Activated naive CD8-positive, alpha-beta T cell (primary cell): Measurements from ENCODE around the gene NOS3.
"Not testable (repeated sequence)": the region's sequence is repeated elsewhere in the genome, so short reads cannot be mapped to it uniquely, and the experiment has no call there.

Experiments
- H3K27ac Mint-ChIP-seq: one replicate; pipeline ENCODE4 v1.8.0; 2021; ENCODE audit warnings: mixed read lengths
- H3K27me3 Mint-ChIP-seq: one replicate; pipeline ENCODE4 v1.8.0; 2021; ENCODE audit warnings: mixed read lengths
- H3K36me3 Mint-ChIP-seq: one replicate; pipeline ENCODE4 v1.8.0; 2021; ENCODE audit warnings: mixed read lengths
- H3K4me1 Mint-ChIP-seq: one replicate; pipeline ENCODE4 v1.8.0; 2021; ENCODE audit warnings: low read depth, mixed read lengths
- H3K4me3 Mint-ChIP-seq: one replicate; pipeline ENCODE4 v1.8.0; 2021; ENCODE audit warnings: mild to moderate bottlenecking, mixed read lengths
- H3K9me3 Mint-ChIP-seq: one replicate; pipeline ENCODE4 v1.8.0; 2021; ENCODE audit warnings: low read depth, mixed read lengths

The NOS3 gene

DNA sequence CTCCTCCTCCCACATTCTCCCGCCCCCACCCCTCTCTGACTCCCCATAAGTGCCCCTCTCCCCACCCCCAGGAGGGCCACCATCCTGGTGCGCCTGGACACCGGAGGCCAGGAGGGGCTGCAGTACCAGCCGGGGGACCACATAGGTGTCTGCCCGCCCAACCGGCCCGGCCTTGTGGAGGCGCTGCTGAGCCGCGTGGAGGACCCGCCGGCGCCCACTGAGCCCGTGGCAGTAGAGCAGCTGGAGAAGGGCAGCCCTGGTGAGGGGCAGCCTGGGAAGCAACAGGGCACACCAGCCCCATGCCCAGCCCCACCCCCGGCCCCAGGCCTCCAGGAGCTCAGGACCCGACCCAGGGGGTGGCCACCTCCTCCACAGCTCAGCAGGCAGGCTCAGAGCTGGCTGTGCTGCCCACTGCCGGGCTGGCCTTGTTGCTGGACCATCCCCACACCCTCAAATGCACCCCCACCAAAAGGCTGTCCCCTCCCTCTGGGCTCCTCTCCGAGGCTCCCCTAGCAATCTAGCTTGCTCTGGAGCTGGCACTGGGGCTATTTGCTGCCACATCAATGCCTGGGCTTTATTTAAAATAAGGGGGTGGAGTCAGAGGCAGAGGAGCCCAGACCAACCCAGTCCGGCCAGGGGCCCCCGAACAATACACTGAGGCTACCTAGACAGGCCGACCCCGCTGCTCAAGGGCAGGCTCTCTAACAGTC lies 18.7 kb downstream of the NOS3 start:
- Mint-ChIP-seq H3K4me3 (no peak overlapping the region), H3K27ac (no peak overlapping the region), H3K9me3 (no peaks in the 10 kb centered on the region), H3K27me3 (no peaks in the 10 kb centered on the region), H3K36me3 (peaks cover under 1% of the 10 kb centered on the region), H3K4me1 (peaks cover 50% of the 10 kb centered on the region)

- no peaks in the 10 kb centered on the region for H3K36me3 Mint-ChIP-seq
- H3K27me3 Mint-ChIP-seq: no peaks in the 10 kb centered on the region
- no peaks in the 10 kb centered on the region for H3K9me3 Mint-ChIP-seq
- peaks cover 55% of the 10 kb centered on the region for H3K4me1 Mint-ChIP-seq
- no peak overlapping the region for H3K4me3 Mint-ChIP-seq
- H3K27ac Mint-ChIP-seq: no peak overlapping the region
Measured at GRCh38 chr7:151010037-151010306, 19.2 kb downstream of the NOS3 start.

GRCh38 chr7:151010307-151011096 lies 19.7 kb downstream of the NOS3 start:
- Mint-ChIP-seq H3K4me3 (peak overlapping the region; percentile 25), H3K9me3 (no peaks in the 10 kb centered on the region), H3K27ac (peak overlapping the region; percentile 82), H3K27me3 (no peaks in the 10 kb centered on the region), H3K36me3 (no peaks in the 10 kb centered on the region), H3K4me1 (peaks cover 61% of the 10 kb centered on the region)

DNA sequence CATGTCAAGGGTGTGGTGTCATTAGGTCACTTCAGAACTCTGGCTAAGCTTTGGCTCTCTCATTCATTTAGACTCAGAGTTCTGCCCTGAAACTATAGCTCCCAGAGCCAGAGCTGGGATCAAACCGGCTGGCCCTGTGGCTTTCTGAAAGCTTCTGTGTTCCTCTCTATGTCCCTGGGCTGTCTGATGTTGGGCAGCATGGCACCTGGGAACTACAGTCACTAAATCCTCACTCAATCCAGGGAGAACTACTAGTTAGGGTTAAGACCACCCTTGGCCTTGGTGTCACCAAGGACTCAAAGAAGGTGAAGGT lies 20.2 kb downstream of the NOS3 start:
- Mint-ChIP-seq H3K4me3 (peak overlapping the region; percentile 25), H3K36me3 (no peaks in the 10 kb centered on the region), H3K9me3 (no peaks in the 10 kb centered on the region), H3K4me1 (peaks cover 60% of the 10 kb centered on the region), H3K27ac (peak overlapping the region; percentile 82), H3K27me3 (no peaks in the 10 kb centered on the region)

DNA sequence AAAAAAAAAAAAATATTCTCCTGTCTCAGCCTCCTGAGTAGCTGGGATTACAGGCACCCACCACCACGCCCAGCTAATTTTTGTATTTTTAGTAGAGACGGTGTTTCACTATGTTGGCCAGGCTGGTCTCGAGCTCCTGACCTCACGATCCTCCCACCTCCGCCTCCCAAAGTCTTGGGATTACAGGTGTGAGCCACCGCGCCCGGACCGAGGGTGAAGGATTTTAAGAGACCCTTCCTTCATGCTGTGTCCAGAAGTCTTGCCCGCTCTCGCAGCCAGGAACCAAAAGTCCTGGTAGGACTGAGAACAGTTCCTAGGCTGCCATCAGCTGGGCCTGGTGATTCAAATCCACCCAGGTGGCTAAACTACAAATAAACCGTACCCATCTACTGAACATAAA lies 20.8 kb downstream of the NOS3 start:
- not testable (repeated sequence) for H3K36me3 Mint-ChIP-seq, H3K27me3 Mint-ChIP-seq, H3K9me3 Mint-ChIP-seq
- peak overlapping the region; percentile 33 for H3K4me3 Mint-ChIP-seq
- H3K4me1 Mint-ChIP-seq: peaks cover 64% of the 10 kb centered on the region
- H3K27ac Mint-ChIP-seq: peak overlapping the region; percentile 83

DNA sequence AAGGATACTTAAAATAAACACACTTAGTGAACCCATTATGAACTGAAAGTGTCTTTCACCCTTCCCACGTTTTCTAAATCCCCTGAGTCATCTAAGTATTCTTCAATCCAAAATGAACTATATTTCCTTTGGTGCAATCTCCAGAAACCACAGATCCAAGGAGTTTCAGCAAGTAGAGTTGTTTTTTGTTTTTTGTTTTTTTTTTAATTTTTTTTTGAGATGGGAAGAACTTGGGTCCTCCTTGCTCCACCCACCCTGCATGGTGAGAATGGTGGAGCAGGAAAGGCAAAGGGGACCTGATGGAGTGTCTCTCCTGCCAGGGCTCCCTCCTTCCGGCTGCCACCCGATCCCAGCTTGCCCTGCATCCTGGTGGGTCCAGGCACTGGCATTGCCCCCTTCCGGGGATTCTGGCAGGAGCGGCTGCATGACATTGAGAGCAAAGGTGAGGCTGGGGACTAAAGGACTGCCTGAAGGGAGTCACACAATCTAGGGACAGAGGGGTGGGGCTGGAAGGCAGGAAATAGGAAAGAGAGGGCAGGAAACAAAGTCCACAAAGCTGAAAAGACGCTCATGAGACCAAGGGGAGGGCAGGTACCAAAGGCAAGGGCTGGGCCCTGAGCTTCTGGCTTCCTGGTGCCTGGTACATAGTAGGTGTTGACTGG lies 21.3 kb downstream of the NOS3 start:
- Mint-ChIP-seq H3K4me3 (peak overlapping the region; percentile 63), H3K4me1 (peaks cover 68% of the 10 kb centered on the region), H3K36me3 (no peaks in the 10 kb centered on the region), H3K9me3 (no peaks in the 10 kb centered on the region), H3K27me3 (no peaks in the 10 kb centered on the region), H3K27ac (peak overlapping the region; percentile 84)

- H3K27me3 Mint-ChIP-seq: no peaks in the 10 kb centered on the region
- no peaks in the 10 kb centered on the region for H3K9me3 Mint-ChIP-seq
Measured at GRCh38 chr7:151012911-151013347, 22.1 kb downstream of the NOS3 start.

DNA sequence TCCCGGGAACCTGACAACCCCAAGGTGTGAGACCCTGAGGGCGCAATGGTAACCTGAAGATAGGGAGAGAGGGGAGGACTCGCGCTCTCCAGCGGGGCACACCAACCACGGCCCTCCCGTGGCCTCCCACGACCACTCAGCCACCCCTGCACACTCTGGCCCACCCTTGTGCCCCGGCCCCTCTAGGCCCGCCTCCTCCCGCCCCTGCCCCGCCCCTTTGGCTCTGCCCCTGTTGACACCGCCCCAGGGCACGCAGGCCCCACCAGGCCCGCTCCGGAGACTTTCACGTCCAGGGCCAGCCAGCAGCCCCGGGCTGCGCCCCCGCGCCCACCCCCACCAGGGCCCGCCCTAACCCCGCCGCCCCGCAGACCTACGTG lies 22.5 kb downstream of the NOS3 start:
- Mint-ChIP-seq H3K36me3 (no peaks in the 10 kb centered on the region), H3K27ac (no peak overlapping the region), H3K4me3 (no peak overlapping the region), H3K4me1 (peaks cover 66% of the 10 kb centered on the region), H3K9me3 (no peaks in the 10 kb centered on the region), H3K27me3 (no peaks in the 10 kb centered on the region)

More at GRCh38 chr7:151012911-151013347, 22.1 kb downstream of the NOS3 start:
- H3K4me3 Mint-ChIP-seq: peak overlapping the region; percentile 63
- H3K4me1 Mint-ChIP-seq: peaks cover 67% of the 10 kb centered on the region
- peak overlapping the region; percentile 84 for H3K27ac Mint-ChIP-seq
- H3K36me3 Mint-ChIP-seq: no peaks in the 10 kb centered on the region

DNA sequence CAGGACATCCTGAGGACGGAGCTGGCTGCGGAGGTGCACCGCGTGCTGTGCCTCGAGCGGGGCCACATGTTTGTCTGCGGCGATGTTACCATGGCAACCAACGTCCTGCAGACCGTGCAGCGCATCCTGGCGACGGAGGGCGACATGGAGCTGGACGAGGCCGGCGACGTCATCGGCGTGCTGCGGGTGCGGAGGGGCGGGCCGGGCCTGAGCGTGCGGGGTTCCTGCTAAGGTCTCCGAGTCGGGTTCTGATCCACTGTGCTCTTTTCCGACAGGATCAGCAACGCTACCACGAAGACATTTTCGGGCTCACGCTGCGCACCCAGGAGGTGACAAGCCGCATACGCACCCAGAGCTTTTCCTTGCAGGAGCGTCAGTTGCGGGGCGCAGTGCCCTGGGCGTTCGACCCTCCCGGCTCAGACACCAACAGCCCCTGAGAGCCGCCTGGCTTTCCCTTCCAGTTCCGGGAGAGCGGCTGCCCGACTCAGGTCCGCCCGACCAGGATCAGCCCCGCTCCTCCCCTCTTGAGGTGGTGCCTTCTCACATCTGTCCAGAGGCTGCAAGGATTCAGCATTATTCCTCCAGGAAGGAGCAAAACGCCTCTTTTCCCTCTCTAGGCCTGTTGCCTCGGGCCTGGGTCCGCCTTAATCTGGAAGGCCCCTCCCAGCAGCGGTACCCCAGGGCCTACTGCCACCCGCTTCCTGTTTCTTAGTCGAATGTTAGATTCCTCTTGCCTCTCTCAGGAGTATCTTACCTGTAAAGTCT lies 23.1 kb downstream of the NOS3 start:
- H3K36me3 Mint-ChIP-seq: no peaks in the 10 kb centered on the region
- no peaks in the 10 kb centered on the region for H3K27me3 Mint-ChIP-seq
- peak overlapping the region; percentile 92 for H3K27ac Mint-ChIP-seq
- H3K4me1 Mint-ChIP-seq: peaks cover 65% of the 10 kb centered on the region
- H3K4me3 Mint-ChIP-seq: peak overlapping the region; percentile 91
- no peaks in the 10 kb centered on the region for H3K9me3 Mint-ChIP-seq

- Mint-ChIP-seq H3K9me3 (no peaks in the 10 kb centered on the region), H3K27me3 (no peaks in the 10 kb centered on the region), H3K27ac (peak overlapping the region; percentile 92), H3K4me1 (peaks cover 69% of the 10 kb centered on the region), H3K4me3 (peak overlapping the region; percentile 91), H3K36me3 (no peaks in the 10 kb centered on the region)
Measured at GRCh38 chr7:151014950-151015349, 24.1 kb downstream of the NOS3 start.

GRCh38 chr7:151015967-151016366 lies 25.1 kb downstream of the NOS3 start:
- H3K9me3 Mint-ChIP-seq: no peaks in the 10 kb centered on the region
- H3K4me1 Mint-ChIP-seq: peaks cover 61% of the 10 kb centered on the region
- H3K27me3 Mint-ChIP-seq: no peaks in the 10 kb centered on the region
- H3K27ac Mint-ChIP-seq: no peak overlapping the region
- H3K4me3 Mint-ChIP-seq: peak overlapping the region; percentile 17
- no peaks in the 10 kb centered on the region for H3K36me3 Mint-ChIP-seq

- no peaks in the 10 kb centered on the region for H3K27me3 Mint-ChIP-seq
- no peaks in the 10 kb centered on the region for H3K36me3 Mint-ChIP-seq
- peaks cover 58% of the 10 kb centered on the region for H3K4me1 Mint-ChIP-seq
- H3K27ac Mint-ChIP-seq: peak overlapping the region; percentile 22
- no peaks in the 10 kb centered on the region for H3K9me3 Mint-ChIP-seq
- peak overlapping the region; percentile 83 for H3K4me3 Mint-ChIP-seq
Measured at GRCh38 chr7:151016505-151016904, 25.7 kb downstream of the NOS3 start.

DNA sequence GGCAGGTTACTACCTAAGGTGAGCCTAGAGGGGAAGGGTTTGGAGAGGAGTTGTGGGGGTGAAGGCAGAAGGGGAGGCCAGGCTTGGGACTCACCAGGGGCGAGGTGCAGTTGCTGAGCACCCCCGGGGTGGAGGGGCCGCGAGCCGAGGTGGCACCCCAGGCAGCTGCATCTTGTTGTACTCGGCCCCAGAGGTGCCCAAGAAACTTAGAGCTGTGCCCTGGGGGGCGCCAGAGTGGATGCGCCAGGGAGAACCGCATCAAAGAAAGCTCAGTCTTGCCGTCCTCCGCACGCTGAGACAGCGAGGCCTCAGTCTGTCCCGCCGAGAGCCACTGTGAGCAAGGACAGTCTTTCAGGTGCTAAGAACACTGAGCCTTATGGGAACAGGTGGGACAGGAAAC lies 26.1 kb downstream of the NOS3 start:
- Mint-ChIP-seq H3K9me3 (no peaks in the 10 kb centered on the region), H3K36me3 (no peaks in the 10 kb centered on the region), H3K4me3 (peak overlapping the region; percentile 83), H3K27me3 (no peaks in the 10 kb centered on the region), H3K4me1 (peaks cover 54% of the 10 kb centered on the region), H3K27ac (peak overlapping the region; percentile 28)

GRCh38 chr7:151017370-151017952 lies 26.6 kb downstream of the NOS3 start:
- H3K4me3 Mint-ChIP-seq: peak overlapping the region; percentile 83
- peak overlapping the region; percentile 24 for H3K27ac Mint-ChIP-seq
- no peaks in the 10 kb centered on the region for H3K27me3 Mint-ChIP-seq
- peaks cover 50% of the 10 kb centered on the region for H3K4me1 Mint-ChIP-seq
- no peaks in the 10 kb centered on the region for H3K36me3 Mint-ChIP-seq
- no peaks in the 10 kb centered on the region for H3K9me3 Mint-ChIP-seq
